WTC11 (cell line): ENCODE measurements around the gene C11orf71. TPM values are rescaled to one million over a fixed set of nuclear protein-coding genes. Genes with fewer than 3 reads are reported as not detected.

Experiments used
- ATAC-seq: fragments of 200-7000 bp; cut with Tn5 transposase; 2 replicates; pipeline ENCODE4 v1.10.0; 2021; ENCODE audit warnings: mild to moderate bottlenecking, moderate library complexity
- CTCF ChIA-PET: fragments of 300-600 bp; sonication (Branson Sonifier 250); formaldehyde crosslinking; loops from one replicate; lab custom pipeline; 2021; ENCODE audit warnings: antibody characterized with exemption; lab: Charles Lee
- POLR2A ChIA-PET: fragments of 350-600 bp; sonication (Branson Sonifier 250); formaldehyde crosslinking; loops from one replicate; lab custom pipeline; 2021; ENCODE audit warnings: antibody characterized with exemption; lab: Charles Lee
- DNase-seq: peaks from one replicate; pipeline ENCODE4 v3.0.0; 2021; ENCODE audit warnings: low spot score
- H3K27ac Mint-ChIP-seq: 2 replicates; pipeline ENCODE4 v1.8.0; 2021; ENCODE audit warnings: mixed read lengths
- H3K27me3 Mint-ChIP-seq: 2 replicates; pipeline ENCODE4 v1.8.0; 2021; ENCODE audit warnings: low read depth, mild to moderate bottlenecking, moderate library complexity, mixed read lengths
- H3K36me3 Mint-ChIP-seq: 2 replicates; pipeline ENCODE4 v1.8.0; 2021; ENCODE audit warnings: mixed read lengths
- H3K4me1 Mint-ChIP-seq: 2 replicates; pipeline ENCODE4 v1.8.0; 2022; ENCODE audit warnings: mixed read lengths
- H3K4me3 Mint-ChIP-seq: 2 replicates; pipeline ENCODE4 v1.8.0; 2021; ENCODE audit warnings: mild to moderate bottlenecking, moderate library complexity, mixed read lengths
- H3K9me3 Mint-ChIP-seq: 2 replicates; pipeline ENCODE4 v1.8.0; 2021; ENCODE audit warnings: mixed read lengths
- ATF1 ChIP-seq: sonication (generic); formaldehyde crosslinking; IDR thresholded peaks from 2 replicates; pipeline ENCODE4 v1.8.1; 2023; ENCODE audit warnings: mild to moderate bottlenecking, moderate library complexity, missing genetic modification reagents
- CBFB ChIP-seq: sonication (generic); formaldehyde crosslinking; IDR thresholded peaks from 2 replicates; pipeline ENCODE4 v1.8.1; 2022; ENCODE audit warnings: mild to moderate bottlenecking, low read depth, missing genetic modification reagents
- CREM ChIP-seq: sonication (generic); formaldehyde crosslinking; IDR thresholded peaks from 2 replicates; pipeline ENCODE4 v1.8.1; 2022; ENCODE audit warnings: mild to moderate bottlenecking, missing genetic modification reagents, moderate library complexity
- ELF4 ChIP-seq: sonication (generic); formaldehyde crosslinking; IDR thresholded peaks from 2 replicates; pipeline ENCODE4 v1.8.1; 2022; ENCODE audit warnings: low read depth, mild to moderate bottlenecking, moderate library complexity, missing genetic modification reagents
- EMX1 ChIP-seq: fragments of 250-450 bp; sonication (Bioruptor Pico); IDR thresholded peaks from 2 replicates; pipeline ENCODE4 v1.8.0; 2021; ENCODE audit warnings: mild to moderate bottlenecking
- ETV6 ChIP-seq: sonication (generic); formaldehyde crosslinking; IDR thresholded peaks from 2 replicates; pipeline ENCODE4 v1.8.1; 2022; ENCODE audit warnings: mild to moderate bottlenecking, missing genetic modification reagents
- FOXK1 ChIP-seq: sonication (generic); formaldehyde crosslinking; IDR thresholded peaks from 2 replicates; pipeline ENCODE4 v1.8.0; 2022; ENCODE audit warnings: mild to moderate bottlenecking, moderate library complexity, missing genetic modification reagents
- JUN ChIP-seq: sonication (generic); formaldehyde crosslinking; IDR thresholded peaks from 2 replicates; pipeline ENCODE4 v1.8.0; 2023; ENCODE audit warnings: mild to moderate bottlenecking, missing genetic modification reagents
- KAT7 ChIP-seq: sonication (generic); formaldehyde crosslinking; IDR thresholded peaks from 2 replicates; pipeline ENCODE4 v1.8.1; 2023; ENCODE audit warnings: missing genetic modification reagents, mild to moderate bottlenecking, borderline replicate concordance
- NFE2L1 ChIP-seq: sonication (generic); formaldehyde crosslinking; IDR thresholded peaks from 2 replicates; pipeline ENCODE4 v1.8.1; 2023; ENCODE audit warnings: missing genetic modification reagents
- NR2C2 ChIP-seq: sonication (generic); formaldehyde crosslinking; IDR thresholded peaks from 2 replicates; pipeline ENCODE4 v1.8.0; 2022; ENCODE audit warnings: mild to moderate bottlenecking, missing genetic modification reagents
- RELA ChIP-seq: sonication (generic); formaldehyde crosslinking; IDR thresholded peaks from 2 replicates; pipeline ENCODE4 v1.8.1; 2022; ENCODE audit warnings: missing genetic modification reagents, mild to moderate bottlenecking, borderline replicate concordance
- SMAD3 ChIP-seq: sonication (generic); formaldehyde crosslinking; IDR thresholded peaks from 2 replicates; pipeline ENCODE4 v1.8.0; 2022; ENCODE audit warnings: missing genetic modification reagents, mild to moderate bottlenecking, borderline replicate concordance
- TEAD1 ChIP-seq: sonication (generic); formaldehyde crosslinking; IDR thresholded peaks from 2 replicates; pipeline ENCODE4 v1.8.0; 2022; ENCODE audit warnings: mild to moderate bottlenecking, missing genetic modification reagents
- TEAD4 ChIP-seq: sonication (generic); formaldehyde crosslinking; IDR thresholded peaks from 2 replicates; pipeline ENCODE4 v1.8.0; 2022; ENCODE audit warnings: mild to moderate bottlenecking, missing genetic modification reagents
- ZBTB21 ChIP-seq: sonication (generic); formaldehyde crosslinking; IDR thresholded peaks from 2 replicates; pipeline ENCODE4 v1.8.1; 2023; ENCODE audit warnings: mild to moderate bottlenecking, missing genetic modification reagents, borderline replicate concordance
- ZNF317 ChIP-seq: sonication (generic); formaldehyde crosslinking; IDR thresholded peaks from 2 replicates; pipeline ENCODE4 v1.8.1; 2023; ENCODE audit warnings: low read depth, mild to moderate bottlenecking, moderate library complexity, missing genetic modification reagents, borderline replicate concordance
- ZNF671 ChIP-seq: fragments of 250-450 bp; sonication (Bioruptor Pico); IDR thresholded peaks from 2 replicates; pipeline ENCODE4 v1.8.0; 2021; ENCODE audit warnings: mild to moderate bottlenecking
- total RNA-seq: library from RNA; stranded (reverse); gene quantifications from 3 replicates; pipeline ENCODE4 v1.2.3, GENCODE V29; 2021
- TF ChIP-seq, protein P1 (sequence below): fragments of 250-450 bp; sonication (Bioruptor Pico); IDR thresholded peaks from 2 replicates; pipeline ENCODE4 v1.9.0; 2021; ENCODE audit warnings: mild to moderate bottlenecking, borderline replicate concordance
- TF ChIP-seq, protein P2 (sequence below): sonication (generic); formaldehyde crosslinking; IDR thresholded peaks from 2 replicates; pipeline ENCODE4 v1.8.0; 2023; ENCODE audit warnings: missing genetic modification reagents, mild to moderate bottlenecking, borderline replicate concordance
- TF ChIP-seq, protein P3 (sequence below): sonication (generic); formaldehyde crosslinking; IDR thresholded peaks from 2 replicates; pipeline ENCODE4 v1.8.1; 2022; ENCODE audit warnings: mild to moderate bottlenecking, missing genetic modification reagents, moderate library complexity, borderline replicate concordance

The C11orf71 gene
- total RNA-seq, 1 experiment from 2014 or later: 5.9 TPM

GRCh38 chr11:114384487-114384886, 15.8 kb downstream of the C11orf71 start (continued):
- TF ChIP-seq, protein P1, sequence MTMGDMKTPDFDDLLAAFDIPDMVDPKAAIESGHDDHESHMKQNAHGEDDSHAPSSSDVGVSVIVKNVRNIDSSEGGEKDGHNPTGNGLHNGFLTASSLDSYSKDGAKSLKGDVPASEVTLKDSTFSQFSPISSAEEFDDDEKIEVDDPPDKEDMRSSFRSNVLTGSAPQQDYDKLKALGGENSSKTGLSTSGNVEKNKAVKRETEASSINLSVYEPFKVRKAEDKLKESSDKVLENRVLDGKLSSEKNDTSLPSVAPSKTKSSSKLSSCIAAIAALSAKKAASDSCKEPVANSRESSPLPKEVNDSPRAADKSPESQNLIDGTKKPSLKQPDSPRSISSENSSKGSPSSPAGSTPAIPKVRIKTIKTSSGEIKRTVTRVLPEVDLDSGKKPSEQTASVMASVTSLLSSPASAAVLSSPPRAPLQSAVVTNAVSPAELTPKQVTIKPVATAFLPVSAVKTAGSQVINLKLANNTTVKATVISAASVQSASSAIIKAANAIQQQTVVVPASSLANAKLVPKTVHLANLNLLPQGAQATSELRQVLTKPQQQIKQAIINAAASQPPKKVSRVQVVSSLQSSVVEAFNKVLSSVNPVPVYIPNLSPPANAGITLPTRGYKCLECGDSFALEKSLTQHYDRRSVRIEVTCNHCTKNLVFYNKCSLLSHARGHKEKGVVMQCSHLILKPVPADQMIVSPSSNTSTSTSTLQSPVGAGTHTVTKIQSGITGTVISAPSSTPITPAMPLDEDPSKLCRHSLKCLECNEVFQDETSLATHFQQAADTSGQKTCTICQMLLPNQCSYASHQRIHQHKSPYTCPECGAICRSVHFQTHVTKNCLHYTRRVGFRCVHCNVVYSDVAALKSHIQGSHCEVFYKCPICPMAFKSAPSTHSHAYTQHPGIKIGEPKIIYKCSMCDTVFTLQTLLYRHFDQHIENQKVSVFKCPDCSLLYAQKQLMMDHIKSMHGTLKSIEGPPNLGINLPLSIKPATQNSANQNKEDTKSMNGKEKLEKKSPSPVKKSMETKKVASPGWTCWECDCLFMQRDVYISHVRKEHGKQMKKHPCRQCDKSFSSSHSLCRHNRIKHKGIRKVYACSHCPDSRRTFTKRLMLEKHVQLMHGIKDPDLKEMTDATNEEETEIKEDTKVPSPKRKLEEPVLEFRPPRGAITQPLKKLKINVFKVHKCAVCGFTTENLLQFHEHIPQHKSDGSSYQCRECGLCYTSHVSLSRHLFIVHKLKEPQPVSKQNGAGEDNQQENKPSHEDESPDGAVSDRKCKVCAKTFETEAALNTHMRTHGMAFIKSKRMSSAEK (CRISPR knock-in tag): no peak
- TF ChIP-seq ZNF671 (CRISPR knock-in tag): no peak
- TF ChIP-seq, all 79 proteins: peak for 0

DNA sequence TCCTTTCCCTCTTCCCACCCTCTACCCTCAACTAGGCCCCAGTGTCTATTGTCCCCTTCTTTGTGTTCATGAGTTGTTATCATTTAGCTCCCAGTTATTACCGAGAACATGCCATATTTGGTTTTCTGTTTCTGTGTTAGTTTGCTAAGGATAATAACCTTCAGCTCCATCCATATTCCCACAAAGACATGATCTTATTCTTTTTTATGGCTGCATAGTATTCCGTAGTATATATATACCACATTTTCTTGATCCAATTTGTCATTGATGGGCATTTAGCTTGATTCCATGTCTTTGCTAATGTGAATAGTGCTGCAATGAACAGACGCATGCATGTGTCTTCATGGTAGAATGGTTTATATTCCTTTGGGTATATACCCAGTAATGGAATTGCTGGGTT, 17.8 kb downstream of the C11orf71 start:
- peaks cover 4% of the 10 kb centered on the region; the same call in 1 of the 2 replicates for H3K36me3 Mint-ChIP-seq
- ChIA-PET CTCF (no interaction called here), POLR2A (no interaction called here)
- peaks cover 18% of the 10 kb centered on the region for H3K9me3 Mint-ChIP-seq
- ATAC-seq (no peak), DNase-seq (no peak)
- no peak overlapping the region for H3K27ac Mint-ChIP-seq
- no peak overlapping the region for H3K4me3 Mint-ChIP-seq
- H3K4me1 Mint-ChIP-seq: peaks cover 13% of the 10 kb centered on the region
- H3K27me3 Mint-ChIP-seq: no peaks in the 10 kb centered on the region; the same call in 1 of the 2 replicates
- TF ChIP-seq SMAD3 (CRISPR knock-in tag): no peak
- TF ChIP-seq CREM (CRISPR knock-in tag): no peak
- no peak for TF ChIP-seq ZBTB21 (CRISPR knock-in tag)
- no peak for TF ChIP-seq TEAD1
- TF ChIP-seq FOXK1 (CRISPR knock-in tag): no peak

DNA sequence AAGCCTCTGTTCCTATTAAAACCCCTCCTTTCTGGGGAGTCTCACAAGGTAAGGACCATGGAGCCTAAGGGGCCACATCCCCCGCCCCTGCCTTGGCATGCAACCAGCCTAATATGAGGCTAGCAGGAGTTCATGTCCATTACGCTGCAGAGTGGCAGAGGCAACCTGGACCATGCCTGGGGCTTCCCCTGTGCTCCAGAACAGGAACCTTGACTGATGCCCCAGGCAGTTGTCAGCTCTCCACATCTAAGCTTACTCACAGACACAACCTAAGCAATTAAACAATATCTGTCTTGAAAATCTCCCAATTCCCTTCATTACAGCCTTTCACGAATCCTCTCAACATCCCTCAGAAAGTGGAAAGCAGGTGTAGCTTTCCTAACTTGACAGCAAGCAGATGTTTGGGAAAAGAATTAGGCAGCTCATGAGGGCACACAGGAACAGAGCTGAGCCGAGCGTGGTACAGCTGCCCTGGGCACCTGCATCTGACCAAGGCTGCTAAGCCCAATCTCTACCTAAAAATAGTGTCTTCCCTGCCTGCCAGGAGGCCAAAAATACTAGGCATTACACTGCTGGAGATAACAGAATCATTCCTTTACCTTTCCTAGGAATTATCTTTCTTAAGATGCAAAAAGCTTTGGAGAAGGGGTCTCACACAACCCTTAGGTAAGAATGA, 20.8 kb downstream of the C11orf71 start:
- no peaks in the 10 kb centered on the region; the same call in 1 of the 2 replicates for H3K27me3 Mint-ChIP-seq
- no peak for ATAC-seq
- DNase-seq: no peak
- H3K4me1 Mint-ChIP-seq: peaks cover 14% of the 10 kb centered on the region
- TF ChIP-seq ETV6 (CRISPR knock-in tag): no peak
- no peak for TF ChIP-seq NFE2L1 (CRISPR knock-in tag)
- no peak for TF ChIP-seq CBFB (CRISPR knock-in tag)
- no peak for TF ChIP-seq EMX1 (CRISPR knock-in tag)
- no peak for TF ChIP-seq ELF4 (CRISPR knock-in tag)
- POLR2A ChIA-PET: no interaction called here
- CTCF ChIA-PET: interaction anchor here (1.0 to 2.3 kb wide), 2 partner anchors 16 to 39 kb away, joined by 3 to 6 read pairs; no protein-coding TSS in a partner anchor
- H3K4me3 Mint-ChIP-seq: no peak overlapping the region
- peaks cover 4% of the 10 kb centered on the region; the same call in 1 of the 2 replicates for H3K36me3 Mint-ChIP-seq
- no peak overlapping the region for H3K27ac Mint-ChIP-seq
- H3K9me3 Mint-ChIP-seq: peaks cover 18% of the 10 kb centered on the region

- DNase-seq (no peak), ATAC-seq (peak; percentile 79)
- Mint-ChIP-seq H3K27ac (no peak overlapping the region), H3K36me3 (peaks cover under 1% of the 10 kb centered on the region; the same call in 1 of the 2 replicates), H3K27me3 (no peaks in the 10 kb centered on the region), H3K4me3 (no peak overlapping the region), H3K9me3 (peaks cover 5% of the 10 kb centered on the region), H3K4me1 (peaks cover 14% of the 10 kb centered on the region)
- ChIA-PET POLR2A (no interaction called here), CTCF (interaction anchor here (1.1 to 2.3 kb wide), 2 partner anchors 18 to 37 kb away, joined by 3 to 6 read pairs; no protein-coding TSS in a partner anchor)
- TF ChIP-seq ZNF317 (CRISPR knock-in tag) (no peak), JUN (CRISPR knock-in tag) (no peak), KAT7 (CRISPR knock-in tag) (no peak), RELA (CRISPR knock-in tag) (no peak), TEAD4 (CRISPR knock-in tag) (no peak), NR2C2 (CRISPR knock-in tag) (no peak), ATF1 (CRISPR knock-in tag) (no peak)
- TF ChIP-seq, protein P2, sequence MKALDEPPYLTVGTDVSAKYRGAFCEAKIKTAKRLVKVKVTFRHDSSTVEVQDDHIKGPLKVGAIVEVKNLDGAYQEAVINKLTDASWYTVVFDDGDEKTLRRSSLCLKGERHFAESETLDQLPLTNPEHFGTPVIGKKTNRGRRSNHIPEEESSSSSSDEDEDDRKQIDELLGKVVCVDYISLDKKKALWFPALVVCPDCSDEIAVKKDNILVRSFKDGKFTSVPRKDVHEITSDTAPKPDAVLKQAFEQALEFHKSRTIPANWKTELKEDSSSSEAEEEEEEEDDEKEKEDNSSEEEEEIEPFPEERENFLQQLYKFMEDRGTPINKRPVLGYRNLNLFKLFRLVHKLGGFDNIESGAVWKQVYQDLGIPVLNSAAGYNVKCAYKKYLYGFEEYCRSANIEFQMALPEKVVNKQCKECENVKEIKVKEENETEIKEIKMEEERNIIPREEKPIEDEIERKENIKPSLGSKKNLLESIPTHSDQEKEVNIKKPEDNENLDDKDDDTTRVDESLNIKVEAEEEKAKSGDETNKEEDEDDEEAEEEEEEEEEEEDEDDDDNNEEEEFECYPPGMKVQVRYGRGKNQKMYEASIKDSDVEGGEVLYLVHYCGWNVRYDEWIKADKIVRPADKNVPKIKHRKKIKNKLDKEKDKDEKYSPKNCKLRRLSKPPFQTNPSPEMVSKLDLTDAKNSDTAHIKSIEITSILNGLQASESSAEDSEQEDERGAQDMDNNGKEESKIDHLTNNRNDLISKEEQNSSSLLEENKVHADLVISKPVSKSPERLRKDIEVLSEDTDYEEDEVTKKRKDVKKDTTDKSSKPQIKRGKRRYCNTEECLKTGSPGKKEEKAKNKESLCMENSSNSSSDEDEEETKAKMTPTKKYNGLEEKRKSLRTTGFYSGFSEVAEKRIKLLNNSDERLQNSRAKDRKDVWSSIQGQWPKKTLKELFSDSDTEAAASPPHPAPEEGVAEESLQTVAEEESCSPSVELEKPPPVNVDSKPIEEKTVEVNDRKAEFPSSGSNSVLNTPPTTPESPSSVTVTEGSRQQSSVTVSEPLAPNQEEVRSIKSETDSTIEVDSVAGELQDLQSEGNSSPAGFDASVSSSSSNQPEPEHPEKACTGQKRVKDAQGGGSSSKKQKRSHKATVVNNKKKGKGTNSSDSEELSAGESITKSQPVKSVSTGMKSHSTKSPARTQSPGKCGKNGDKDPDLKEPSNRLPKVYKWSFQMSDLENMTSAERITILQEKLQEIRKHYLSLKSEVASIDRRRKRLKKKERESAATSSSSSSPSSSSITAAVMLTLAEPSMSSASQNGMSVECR (CRISPR knock-in tag): no peak
- TF ChIP-seq, protein P3, sequence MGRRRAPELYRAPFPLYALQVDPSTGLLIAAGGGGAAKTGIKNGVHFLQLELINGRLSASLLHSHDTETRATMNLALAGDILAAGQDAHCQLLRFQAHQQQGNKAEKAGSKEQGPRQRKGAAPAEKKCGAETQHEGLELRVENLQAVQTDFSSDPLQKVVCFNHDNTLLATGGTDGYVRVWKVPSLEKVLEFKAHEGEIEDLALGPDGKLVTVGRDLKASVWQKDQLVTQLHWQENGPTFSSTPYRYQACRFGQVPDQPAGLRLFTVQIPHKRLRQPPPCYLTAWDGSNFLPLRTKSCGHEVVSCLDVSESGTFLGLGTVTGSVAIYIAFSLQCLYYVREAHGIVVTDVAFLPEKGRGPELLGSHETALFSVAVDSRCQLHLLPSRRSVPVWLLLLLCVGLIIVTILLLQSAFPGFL (CRISPR knock-in tag): no peak
Observed at GRCh38 chr11:114377612-114378267, 22.6 kb downstream of the C11orf71 start.
